ENCODE data around the gene TINAGL1.
"Not testable (repeated sequence)": the region's sequence is repeated elsewhere in the genome, so short reads cannot be mapped to it uniquely, and the experiment has no call there.

Gene TINAGL1

GRCh38 chr1:31583082-31583994 is 7.0 kb downstream of the TINAGL1 start:
- FAIRE-seq (no peak), DNase-seq (ENCODE audit: extremely low spot score, insufficient read length, low read depth) (no peak)

- DNase-seq (ENCODE audit: extremely low spot score, insufficient read length, low read depth), result no peak
- no peak for FAIRE-seq
Observed at GRCh38 chr1:31583995-31584868, 7.9 kb downstream of the TINAGL1 start.

- DNase-seq (ENCODE audit: extremely low spot score, insufficient read length, low read depth), result no peak
- no peak for FAIRE-seq
Observed at GRCh38 chr1:31584869-31585735, 8.8 kb downstream of the TINAGL1 start.

GRCh38 chr1:31585736-31586365 is 9.5 kb downstream of the TINAGL1 start:
- FAIRE-seq (no peak), DNase-seq (ENCODE audit: extremely low spot score, insufficient read length, low read depth) (no peak)

- FAIRE-seq, result no peak
Observed at GRCh38 chr1:31586376-31587327, 10.3 kb downstream of the TINAGL1 start.

GRCh38 chr1:31587328-31587699 is 11.0 kb downstream of the TINAGL1 start:
- FAIRE-seq, result not testable (repeated sequence)

More at GRCh38 chr1:31586376-31587327, 10.3 kb downstream of the TINAGL1 start:
- DNase-seq (ENCODE audit: extremely low spot score, insufficient read length, low read depth), result no peak

GRCh38 chr1:31587720-31588423 is 11.6 kb downstream of the TINAGL1 start:
- FAIRE-seq (peak; percentile 75), DNase-seq (ENCODE audit: extremely low spot score, insufficient read length, low read depth) (no peak)

More at GRCh38 chr1:31587328-31587699, 11.0 kb downstream of the TINAGL1 start:
- not testable (repeated sequence) for DNase-seq (ENCODE audit: extremely low spot score, insufficient read length, low read depth)

- DNase-seq (ENCODE audit: extremely low spot score, insufficient read length, low read depth) (no peak), FAIRE-seq (no peak)
Observed at GRCh38 chr1:31588751-31589515, 12.6 kb downstream of the TINAGL1 start.

GRCh38 chr1:31591425-31592093 is 15.2 kb downstream of the TINAGL1 start:
- DNase-seq (ENCODE audit: extremely low spot score, insufficient read length, low read depth) (no peak), FAIRE-seq (no peak)

- FAIRE-seq (no peak), DNase-seq (ENCODE audit: extremely low spot score, insufficient read length, low read depth) (no peak)
Observed at GRCh38 chr1:31592132-31592531, 15.8 kb downstream of the TINAGL1 start.

GRCh38 chr1:31593136-31593665 is 16.9 kb downstream of the TINAGL1 start:
- no peak for FAIRE-seq
- no peak for DNase-seq (ENCODE audit: extremely low spot score, insufficient read length, low read depth)

GRCh38 chr1:31593770-31594632 is 17.7 kb downstream of the TINAGL1 start:
- FAIRE-seq (peak; percentile 86), DNase-seq (ENCODE audit: extremely low spot score, insufficient read length, low read depth) (no peak)

- DNase-seq (ENCODE audit: extremely low spot score, insufficient read length, low read depth) (no peak), FAIRE-seq (no peak)
Observed at GRCh38 chr1:31595836-31596736, 19.8 kb downstream of the TINAGL1 start.

GRCh38 chr1:31596737-31597097 is 20.4 kb downstream of the TINAGL1 start:
- DNase-seq (ENCODE audit: extremely low spot score, insufficient read length, low read depth), result no peak
- FAIRE-seq, result no peak
